ENCODE measurements around the gene PCYOX1L. TPM values are rescaled to one million over a fixed set of nuclear protein-coding genes. Genes with fewer than 3 reads are reported as not detected.

The PCYOX1L gene
- total RNA-seq, 1 experiment from 2014 or later, result 15.9 TPM

- ChIA-PET POLR2A (no interaction called here), CTCF (interaction anchor here (1.5 kb wide), 1 partner anchor 8 kb away, joined by 4 read pairs; no protein-coding TSS in a partner anchor), RAD21 (ENCODE audit: low non-redundant PET in 1 of 2, low total read pairs in 2 of 2, uncharacterized antibody in 2 of 2, unreplicated experiment in 2 of 2) (no interaction called here)
- ATAC-seq, result no peak
- Histone ChIP-seq H3K4me1 (ENCODE audit: control insufficient read depth in 1 of 2, insufficient read depth in 2 of 2, low read length in 2 of 2) (no peaks in the 10 kb centered on the region), H3K9ac (ENCODE audit: low read length) (no peak overlapping the region), H3K79me2 (ENCODE audit: insufficient read depth, low read length) (no peaks in the 10 kb centered on the region), H3K36me3 (ENCODE audit: control insufficient read depth in 1 of 2, insufficient read depth in 2 of 2, low read length in 2 of 2) (no peaks in the 10 kb centered on the region), H3K27me3 (ENCODE audit: insufficient read depth, low read length) (no peaks in the 10 kb centered on the region), H3K4me3 (replicated peaks in 1 of 2; ENCODE audit: low read depth in 1 of 2, low read length in 2 of 2) (no peak overlapping the region), H3K9me3 (ENCODE audit: control insufficient read depth in 1 of 2, insufficient read depth in 1 of 2, low read depth in 1 of 2, low read length in 2 of 2) (no peaks in the 10 kb centered on the region), H3K4me2 (ENCODE audit: low read length) (no peak overlapping the region), H2AFZ (ENCODE audit: low read depth, low read length, poor library complexity, severe bottlenecking) (no peak overlapping the region), H4K20me1 (ENCODE audit: insufficient read depth) (no peaks in the 10 kb centered on the region), H3K9me2 (ENCODE audit: insufficient read depth) (no peaks in the 10 kb centered on the region), H3K27ac (ENCODE audit: low read depth, low read length) (no peak overlapping the region)
- no peak for DNase-seq (ENCODE audit: low read depth, low spot score)
- intact Hi-C loops (cut with micrococcal nuclease), result no loop called here
- no TSS peak for BruUV-seq (replicated peaks)
- no peak for TF ChIP-seq YY1 (IDR thresholded peaks at IDR 0.05; ENCODE audit: extremely low read depth, insufficient replicate concordance, low read depth, low read length)
- no peak for TF ChIP-seq EGR1 (IDR thresholded peaks at IDR 0.05; ENCODE audit: low read depth)
- no peak for TF ChIP-seq CTCF (IDR thresholded peaks at IDR 0.05 in 2 of 3, conservative IDR thresholded peaks at IDR 0.05 in 1 of 3; ENCODE audit: borderline replicate concordance in 1 of 3, insufficient read depth in 1 of 3, low read depth in 2 of 3, low read length in 2 of 3)
- TF ChIP-seq TCF7L2 (IDR thresholded peaks at IDR 0.05; ENCODE audit: borderline replicate concordance, extremely low read depth, insufficient read depth, insufficient read length), result no peak
- no peak for TF ChIP-seq POLR2A (IDR thresholded peaks at IDR 0.05; ENCODE audit: borderline replicate concordance, extremely low read depth, insufficient read depth, insufficient read length)
- no peak for TF ChIP-seq EZH2phosphoT487 (IDR thresholded peaks at IDR 0.05; ENCODE audit: borderline replicate concordance)
- TF ChIP-seq JUND (IDR thresholded peaks at IDR 0.05), result no peak
- no peak for TF ChIP-seq SIN3A (IDR thresholded peaks at IDR 0.05; ENCODE audit: low read depth)
- TF ChIP-seq ZNF274 (IDR thresholded peaks at IDR 0.05; ENCODE audit: low read depth, low read length), result no peak
- no peak for TF ChIP-seq FOSL1 (IDR thresholded peaks at IDR 0.05; ENCODE audit: low read depth)
- TF ChIP-seq, protein P1, sequence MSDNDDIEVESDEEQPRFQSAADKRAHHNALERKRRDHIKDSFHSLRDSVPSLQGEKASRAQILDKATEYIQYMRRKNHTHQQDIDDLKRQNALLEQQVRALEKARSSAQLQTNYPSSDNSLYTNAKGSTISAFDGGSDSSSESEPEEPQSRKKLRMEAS (IDR thresholded peaks at IDR 0.05), result no peak
- no peak for TF ChIP-seq EZH2 (IDR thresholded peaks at IDR 0.05)
- no peak for TF ChIP-seq POLR2AphosphoS5 (IDR thresholded peaks at IDR 0.05; ENCODE audit: low read depth, low read length)
- no peak for TF ChIP-seq ZFX (IDR thresholded peaks at IDR 0.05)
- no peak for TF ChIP-seq SP1 (IDR thresholded peaks at IDR 0.05; ENCODE audit: low read depth)
Measured at GRCh38 chr5:149375434-149375833, 17.6 kb downstream of the PCYOX1L start.
